BLaER1 treated with 17β-estradiol and CSF1 and Interleukin-3, amounts not matched to agents 10 nM and 100 nM (cell line): ENCODE measurements around the gene JAK1.

Experiments used
- H3K27ac ChIP-seq, 11 experiments: shearing (Covaris generic); formaldehyde crosslinking; 2 replicates each; pipeline ENCODE4 v1.8.1; 2022
- H3K27me3 ChIP-seq, 11 experiments: shearing (Covaris generic); formaldehyde crosslinking; 2 replicates each; pipeline ENCODE4 v1.8.1; 2022
- H3K36me3 ChIP-seq, 11 experiments: shearing (Covaris generic); formaldehyde crosslinking; 2 replicates each; pipeline ENCODE4 v1.8.1; 2022
- H3K4me1 ChIP-seq, 10 experiments: shearing (Covaris generic); formaldehyde crosslinking; 2 replicates each; pipeline ENCODE4 v1.8.1; 2022
- H3K4me2 ChIP-seq, 11 experiments: shearing (Covaris generic); formaldehyde crosslinking; 2 replicates each; pipeline ENCODE4 v1.8.1; 2022
- H3K4me3 ChIP-seq, 10 experiments: shearing (Covaris generic); formaldehyde crosslinking; 2 replicates each; pipeline ENCODE4 v1.8.1; 2022
- H3K9ac ChIP-seq, 11 experiments: shearing (Covaris generic); formaldehyde crosslinking; 2 replicates each; pipeline ENCODE4 v1.8.1; 2022
- H3K9me3 ChIP-seq, 11 experiments: shearing (Covaris generic); formaldehyde crosslinking; replicated peaks in 1 of 11; 2 replicates each; pipeline ENCODE4 v1.8.1; 2022
- H4K20me1 ChIP-seq, 11 experiments: shearing (Covaris generic); formaldehyde crosslinking; 2 replicates each; pipeline ENCODE4 v1.8.1; 2022
- Cebpa-rat ChIP-seq, 11 experiments: shearing (Covaris generic); IDR thresholded peaks; 2 replicates each; pipeline ENCODE4 v1.8.1; 2022

Gene JAK1

GRCh38 chr1:64960731-64961130 is 5.6 kb downstream of the JAK1 start:
- peaks cover 72 to 93% (median 80%) of the 10 kb centered on the region in 10 experiments for H3K4me1 ChIP-seq

GRCh38 chr1:64959986-64960385 is 6.4 kb downstream of the JAK1 start:
- Histone ChIP-seq H3K9ac (no peak overlapping the region), H3K4me2 (peak overlapping the region; percentile 5 to 99 (median 88); a peak in 14 of 22 replicates)

More at GRCh38 chr1:64960731-64961130, 5.6 kb downstream of the JAK1 start:
- H3K27ac ChIP-seq: 0 out of 22 replicates have a peak overlapping the region, but pooled peaks of 1 of the 11 experiments have one; percentile 6
- H3K9me3 ChIP-seq: no peaks in the 10 kb centered on the region
- no peak overlapping the region for H3K9ac ChIP-seq
- no peak overlapping the region for H3K4me3 ChIP-seq
- H3K36me3 ChIP-seq: 0 out of 22 replicates have a peak, but pooled peaks cover 0 to 4% (median 0%) of the 10 kb centered on the region in 11 experiments
- H3K27me3 ChIP-seq: no peaks in the 10 kb centered on the region
- no peak for TF ChIP-seq Cebpa-rat (IDR thresholded peaks at IDR 0.05)
- H4K20me1 ChIP-seq: peaks cover 52 to 100% (median 89%) of the 10 kb centered on the region in 11 experiments
- H3K4me2 ChIP-seq: peak overlapping the region; percentile 23 to 99 (median 90); a peak in 19 of 22 replicates

GRCh38 chr1:64956733-64957441 is 9.5 kb downstream of the JAK1 start:
- TF ChIP-seq Cebpa-rat (IDR thresholded peaks at IDR 0.05): no peak
- Histone ChIP-seq H3K4me2 (peak overlapping the region; percentile 54 to 86 (median 71)), H4K20me1 (peaks cover 48 to 100% (median 88%) of the 10 kb centered on the region in 11 experiments), H3K27me3 (no peaks in the 10 kb centered on the region), H3K4me1 (peaks cover 39 to 83% (median 58%) of the 10 kb centered on the region in 10 experiments), H3K36me3 (peaks cover 0 to 15% (median 0%) of the 10 kb centered on the region in 11 experiments; a peak in 2 of 22 replicates), H3K4me3 (peak overlapping the region in 1 of 10 experiments; percentile 26; a peak in 2 of 20 replicates), H3K27ac (peak overlapping the region in 8 of 11 experiments; percentile 19 to 70 (median 50); a peak in 13 of 22 replicates), H3K9ac (peak overlapping the region in 3 of 11 experiments; percentile 9 to 53 (median 34); a peak in 4 of 22 replicates), H3K9me3 (peaks cover 0 to 2% (median 0%) of the 10 kb centered on the region in 11 experiments; a peak in 1 of 22 replicates)

More at GRCh38 chr1:64959986-64960385, 6.4 kb downstream of the JAK1 start:
- Histone ChIP-seq H4K20me1 (peaks cover 49 to 100% (median 89%) of the 10 kb centered on the region in 11 experiments), H3K27ac (peak overlapping the region in 1 of 11 experiments; percentile 7; a peak in 1 of 22 replicates), H3K36me3 (peaks cover 0 to 11% (median 0%) of the 10 kb centered on the region in 11 experiments; a peak in 2 of 22 replicates), H3K4me1 (peaks cover 70 to 98% (median 80%) of the 10 kb centered on the region in 10 experiments), H3K4me3 (no peak overlapping the region), H3K27me3 (no peaks in the 10 kb centered on the region), H3K9me3 (no peaks in the 10 kb centered on the region)
- no peak for TF ChIP-seq Cebpa-rat (IDR thresholded peaks at IDR 0.05)

GRCh38 chr1:64956010-64956640 is 10.2 kb downstream of the JAK1 start:
- no peaks in the 10 kb centered on the region for H3K27me3 ChIP-seq
- peak overlapping the region in 8 of 11 experiments; percentile 19 to 70 (median 50); a peak in 13 of 22 replicates for H3K27ac ChIP-seq
- H3K4me2 ChIP-seq: peak overlapping the region; percentile 54 to 86 (median 71)
- H3K4me1 ChIP-seq: peaks cover 31 to 77% (median 50%) of the 10 kb centered on the region in 10 experiments
- TF ChIP-seq Cebpa-rat (IDR thresholded peaks at IDR 0.05): no peak
- peak overlapping the region in 2 of 11 experiments; percentile 18 to 34; a peak in 3 of 22 replicates for H3K9ac ChIP-seq
- peaks cover 0 to 15% (median 0%) of the 10 kb centered on the region in 11 experiments; a peak in 2 of 22 replicates for H3K36me3 ChIP-seq
- H4K20me1 ChIP-seq: peaks cover 46 to 100% (median 86%) of the 10 kb centered on the region in 11 experiments
- H3K4me3 ChIP-seq: peak overlapping the region in 1 of 10 experiments; percentile 26; a peak in 2 of 20 replicates
- H3K9me3 ChIP-seq: peaks cover 0 to 3% (median 0%) of the 10 kb centered on the region in 11 experiments; a peak in 1 of 22 replicates

GRCh38 chr1:64955097-64956009 is 11.0 kb downstream of the JAK1 start:
- H3K9ac ChIP-seq: no peak overlapping the region
- H4K20me1 ChIP-seq: peaks cover 45 to 100% (median 86%) of the 10 kb centered on the region in 11 experiments
- H3K4me1 ChIP-seq: peaks cover 23 to 72% (median 45%) of the 10 kb centered on the region in 10 experiments
- peak overlapping the region in 8 of 11 experiments; percentile 70 to 86 (median 75); a peak in 9 of 22 replicates for H3K4me2 ChIP-seq
- no peaks in the 10 kb centered on the region for H3K27me3 ChIP-seq
- peaks cover 0 to 3% (median 0%) of the 10 kb centered on the region in 11 experiments; a peak in 1 of 22 replicates for H3K9me3 ChIP-seq
- H3K36me3 ChIP-seq: peaks cover 0 to 15% (median 0%) of the 10 kb centered on the region in 11 experiments; a peak in 2 of 22 replicates
- peak overlapping the region in 2 of 11 experiments; percentile 1 to 66; a peak in 2 of 22 replicates for H3K27ac ChIP-seq
- H3K4me3 ChIP-seq: no peak overlapping the region
- no peak for TF ChIP-seq Cebpa-rat (IDR thresholded peaks at IDR 0.05)

- Histone ChIP-seq H3K27ac (no peak overlapping the region), H3K9me3 (peaks cover 0 to 3% (median 0%) of the 10 kb centered on the region in 11 experiments; a peak in 1 of 22 replicates), H3K4me1 (peaks cover 36 to 72% (median 57%) of the 10 kb centered on the region in 10 experiments), H3K36me3 (peaks cover 0 to 15% (median 0%) of the 10 kb centered on the region in 11 experiments; a peak in 2 of 22 replicates), H4K20me1 (peaks cover 54 to 100% (median 90%) of the 10 kb centered on the region in 11 experiments), H3K27me3 (no peaks in the 10 kb centered on the region), H3K4me2 (peak overlapping the region in 2 of 11 experiments; percentile 40 to 45; a peak in 2 of 22 replicates), H3K9ac (no peak overlapping the region), H3K4me3 (no peak overlapping the region)
- no peak for TF ChIP-seq Cebpa-rat (IDR thresholded peaks at IDR 0.05)
Measured at GRCh38 chr1:64953241-64953640, 13.1 kb downstream of the JAK1 start.

- Histone ChIP-seq H3K27ac (peak overlapping the region in 1 of 11 experiments; percentile 8; a peak in 1 of 22 replicates), H3K9ac (no peak overlapping the region), H3K36me3 (peaks cover 0 to 21% (median 11%) of the 10 kb centered on the region in 11 experiments; a peak in 13 of 22 replicates), H3K4me3 (no peak overlapping the region), H3K9me3 (peaks cover 0 to 17% (median 11%) of the 10 kb centered on the region in 11 experiments; a peak in 12 of 22 replicates), H4K20me1 (peaks cover 42 to 100% (median 84%) of the 10 kb centered on the region in 11 experiments), H3K27me3 (no peaks in the 10 kb centered on the region), H3K4me2 (peak overlapping the region in 10 of 11 experiments; percentile 10 to 67 (median 34); a peak in 11 of 22 replicates), H3K4me1 (peaks cover 24 to 48% (median 32%) of the 10 kb centered on the region in 10 experiments)
- no peak for TF ChIP-seq Cebpa-rat (IDR thresholded peaks at IDR 0.05)
Measured at GRCh38 chr1:64950284-64950809, 16.0 kb downstream of the JAK1 start.
